NCI-H1105 (cell line): ENCODE results near the gene ITM2A.

Experiments used
- DNase-seq: peaks from one replicate; lab custom pipeline; 2025; lab: John Stamatoyannopoulos, UW

ITM2A gene

GRCh38 chrX:79366873-79367749 lies at the start of gene ITM2A:
Gene ITM2A, minus strand, starts transcription at chrX:79367334. Its CDS starts 119 bp downstream, at chrX:79367215.
- DNase-seq = no peak

GRCh38 chrX:79415056-79415455 lies 47.9 kb upstream of the ITM2A start:
- no peak for DNase-seq

DNA sequence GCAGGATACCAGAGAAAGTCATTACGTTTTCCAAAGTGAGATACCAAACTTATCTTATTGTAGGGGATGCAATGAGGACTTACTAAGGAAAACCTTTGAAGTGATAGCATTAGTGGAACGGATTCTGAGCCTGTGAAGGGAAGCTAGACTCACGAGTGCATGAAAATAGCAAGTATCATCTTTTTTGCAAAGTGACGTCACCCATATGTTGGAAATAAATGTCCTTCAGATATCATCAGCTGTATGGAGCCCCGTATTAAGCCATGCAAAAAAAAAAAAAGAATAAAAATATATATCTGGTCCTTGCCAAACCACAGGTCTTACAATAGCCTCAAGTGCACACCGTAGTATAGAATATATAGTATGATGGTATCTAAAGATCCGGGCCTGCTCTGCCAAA lies 46.8 kb upstream of the ITM2A start:
- DNase-seq = no peak

DNA sequence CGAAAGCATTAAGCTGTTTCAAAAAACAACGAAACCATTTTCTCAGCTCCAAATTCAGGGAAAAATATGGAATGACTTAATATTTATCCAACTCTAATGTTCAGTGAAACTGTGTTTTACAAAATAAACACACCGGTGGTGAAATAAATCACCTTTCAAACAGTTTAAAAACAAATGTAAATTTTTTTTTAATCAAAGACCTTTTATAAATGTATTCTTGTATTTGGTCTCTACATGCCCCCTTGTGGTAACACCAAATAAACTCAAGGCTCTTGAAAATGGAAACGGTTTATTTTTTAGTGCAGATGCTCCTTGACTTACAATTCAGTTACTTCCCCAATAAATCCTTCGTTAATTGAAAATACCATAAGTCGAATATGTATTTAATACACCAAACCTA lies 45.8 kb upstream of the ITM2A start:
- no peak for DNase-seq

DNA sequence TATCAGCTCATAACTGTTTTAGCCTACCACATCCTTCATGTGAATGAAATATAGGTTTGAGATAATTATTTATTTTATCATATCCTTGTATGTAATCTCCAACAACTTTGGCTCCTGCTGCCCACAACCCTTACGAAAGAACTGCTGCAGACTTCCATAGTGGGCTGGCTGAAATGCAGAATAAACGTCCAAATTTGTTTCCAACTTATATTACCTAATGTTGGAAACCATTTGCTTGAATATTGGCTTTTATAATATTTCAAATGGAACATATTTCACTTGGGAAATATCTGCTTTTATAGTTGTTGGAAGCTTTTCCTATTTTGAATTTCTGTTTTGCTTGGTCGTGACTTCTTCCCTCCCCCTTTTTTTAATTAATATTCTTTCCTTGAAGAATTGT lies 45.0 kb upstream of the ITM2A start:
- DNase-seq = no peak

- DNase-seq = no peak
These were observed 42.5 kb upstream of the ITM2A start for GRCh38 chrX:79409657-79410056.

- no peak for DNase-seq
These were observed 41.6 kb upstream of the ITM2A start for GRCh38 chrX:79408623-79409322.

GRCh38 chrX:79400623-79401022 lies 33.5 kb upstream of the ITM2A start:
- no peak for DNase-seq

GRCh38 chrX:79375340-79375739 lies 8.2 kb upstream of the ITM2A start:
- DNase-seq = no peak

DNA sequence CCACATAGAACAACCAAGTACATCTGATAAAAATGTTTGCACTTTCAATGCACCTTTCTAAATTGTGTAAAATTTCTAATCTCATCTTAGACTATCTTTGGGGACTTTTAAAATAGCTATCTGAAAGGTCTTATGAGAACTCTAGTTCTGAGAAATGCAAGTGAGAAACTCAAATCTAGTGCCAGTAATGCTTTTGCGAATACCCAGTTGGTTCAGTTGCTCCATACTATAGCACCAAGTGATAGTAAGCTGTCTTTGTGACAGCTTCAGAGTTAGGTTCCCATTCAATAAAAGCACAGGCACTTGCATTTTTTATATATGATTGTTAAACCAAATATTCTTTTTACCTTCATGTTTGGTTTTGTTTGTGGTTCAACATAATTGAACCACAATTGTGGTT lies 4.5 kb upstream of the ITM2A start:
- no peak for DNase-seq

DNA sequence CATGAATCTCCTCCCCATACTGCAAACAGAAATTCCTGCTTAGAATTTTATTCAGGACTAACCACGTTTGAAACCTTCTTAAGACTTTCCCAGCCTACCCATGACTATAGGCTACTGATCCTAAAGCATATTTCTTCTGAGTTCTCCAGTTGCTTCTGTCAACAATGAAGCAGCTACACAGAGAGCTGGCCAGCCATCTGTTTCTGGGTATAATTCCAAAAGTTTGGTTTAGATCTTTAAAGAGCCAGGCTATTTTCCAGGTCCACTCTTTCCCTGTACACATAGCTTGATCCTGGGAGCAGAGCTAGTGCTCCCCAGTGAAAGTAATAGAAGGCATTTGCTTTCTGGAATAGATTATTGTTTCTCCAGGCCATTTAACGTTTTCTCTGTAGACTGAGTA lies 4.0 kb upstream of the ITM2A start:
- no peak for DNase-seq

DNA sequence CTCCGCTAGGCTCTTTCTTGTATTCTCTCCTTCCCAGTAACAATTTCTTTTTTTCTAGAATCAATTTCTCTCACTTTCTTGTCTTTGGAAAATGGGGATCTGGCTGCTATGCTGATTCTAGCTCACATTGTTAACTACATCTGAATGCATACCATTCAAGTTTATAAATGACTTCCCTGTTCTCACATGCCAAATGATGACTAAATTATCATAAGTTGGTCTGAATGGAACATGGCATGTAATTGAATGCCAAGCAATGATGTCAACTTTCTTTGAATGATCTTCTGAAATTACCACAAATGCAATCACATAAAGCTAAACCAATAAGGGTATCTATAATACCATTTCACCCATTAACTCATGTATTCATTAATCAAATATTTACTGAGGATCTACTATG lies 2.7 kb upstream of the ITM2A start:
- no peak for DNase-seq

GRCh38 chrX:79368441-79368840 lies 1.3 kb upstream of the ITM2A start:
- no peak for DNase-seq

- DNase-seq = no peak
These were observed 773 bp upstream of the ITM2A start for GRCh38 chrX:79367907-79368306.

- no peak for DNase-seq
These were observed 620 bp downstream of the ITM2A start for GRCh38 chrX:79366556-79366872.

DNA sequence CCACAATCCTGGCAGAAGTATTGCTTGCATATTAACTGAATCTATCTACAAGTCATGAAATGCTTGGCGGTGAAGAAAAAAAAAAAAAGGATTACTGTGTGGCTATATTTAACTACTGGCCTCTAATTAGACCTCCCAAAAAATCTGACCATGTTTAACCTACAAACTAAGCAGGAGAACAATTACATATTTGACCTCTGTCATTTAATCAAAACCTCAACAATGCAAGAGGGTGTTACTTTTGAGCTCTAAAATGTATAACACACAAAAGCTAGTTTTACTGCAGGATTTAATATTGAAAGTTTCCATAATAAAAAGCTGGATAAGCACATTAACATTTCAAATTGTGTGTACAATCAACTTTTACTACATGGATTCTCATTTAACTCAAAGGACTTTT lies 1.5 kb downstream of the ITM2A start:
- DNase-seq = no peak

GRCh38 chrX:79364306-79364705 lies 2.8 kb downstream of the ITM2A start:
- no peak for DNase-seq

GRCh38 chrX:79361192-79361870 lies 5.8 kb downstream of the ITM2A start:
- DNase-seq = no peak

GRCh38 chrX:79336869-79337815 lies 30.0 kb downstream of the ITM2A start:
- no peak for DNase-seq

DNA sequence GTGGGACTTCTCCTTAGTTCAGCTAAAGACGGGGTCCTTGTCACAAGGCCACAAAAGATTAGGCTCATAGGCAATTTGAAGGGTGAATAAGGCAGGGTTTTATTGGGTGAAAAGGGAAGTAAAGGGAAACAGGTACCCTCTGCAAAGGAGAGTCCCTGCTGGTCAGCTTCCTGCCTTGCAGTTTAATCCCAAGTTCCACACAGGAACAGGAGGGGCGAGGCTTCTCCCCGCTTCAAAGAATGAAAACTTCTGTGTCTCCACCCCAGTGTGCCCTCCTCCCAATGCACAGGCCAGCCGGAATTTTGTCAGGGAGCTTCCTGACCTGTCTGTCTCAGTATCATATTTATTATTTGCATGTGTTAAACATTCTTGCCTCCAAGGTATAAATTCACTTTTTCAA lies 37.1 kb downstream of the ITM2A start:
- no peak for DNase-seq

- DNase-seq = no peak
These were observed 41.7 kb downstream of the ITM2A start for GRCh38 chrX:79325263-79325958.
